H1 (cell line): ENCODE results near the gene DAZAP1. TPM values are rescaled to one million over a fixed set of nuclear protein-coding genes. Genes with fewer than 3 reads are reported as not detected.

Source experiments
- HDAC2 ChIP-seq, 2 experiments: fragments of 300-600 bp in 1 of 2; sonication (generic) in 1 of 2; IDR thresholded peaks; 2 replicates each; pipeline ENCODE4 v1.6.1; 2011 to 2012; ENCODE audit warnings: low read depth in 2 of 2, low read length in 2 of 2, mild to moderate bottlenecking in 2 of 2, moderate library complexity in 2 of 2, borderline replicate concordance in 1 of 2, inconsistent platforms in 1 of 2
- polyA plus RNA-seq, 7 experiments: library from polyadenylated mRNA; depleted of rRNA in 3 of 7; stranded (reverse) in 5 of 7; unstranded in 2 of 7; fragments of >200 nt in 5 of 7; fragments of 200-250 nt in 2 of 7; gene quantifications; 1 replicate in 5 of 7; 2 replicates in 1 of 7; 4 replicates in 1 of 7; pipeline versions ENCODE4 v1.2.1 to v1.2.3, GENCODE V29; 2011 to 2013; ENCODE audit warnings: missing spikeins in 2 of 7, mixed read lengths in 2 of 7
- total RNA-seq: library from RNA; stranded (reverse); fragmentation: NEBNext Ultra II Directional; extraction: Animal tissue kit (Norgen Biotek cat#: 25700); gene quantifications from 2 replicates; pipeline ENCODE4 v1.2.1, GENCODE V29; 2021

DAZAP1 gene
- total and polyA plus RNA-seq, 2 of the 8 experiments (the other 6 are each of a cell fraction or from before 2014, with no cell fraction given) = 79.6 to 341 TPM

DNA sequence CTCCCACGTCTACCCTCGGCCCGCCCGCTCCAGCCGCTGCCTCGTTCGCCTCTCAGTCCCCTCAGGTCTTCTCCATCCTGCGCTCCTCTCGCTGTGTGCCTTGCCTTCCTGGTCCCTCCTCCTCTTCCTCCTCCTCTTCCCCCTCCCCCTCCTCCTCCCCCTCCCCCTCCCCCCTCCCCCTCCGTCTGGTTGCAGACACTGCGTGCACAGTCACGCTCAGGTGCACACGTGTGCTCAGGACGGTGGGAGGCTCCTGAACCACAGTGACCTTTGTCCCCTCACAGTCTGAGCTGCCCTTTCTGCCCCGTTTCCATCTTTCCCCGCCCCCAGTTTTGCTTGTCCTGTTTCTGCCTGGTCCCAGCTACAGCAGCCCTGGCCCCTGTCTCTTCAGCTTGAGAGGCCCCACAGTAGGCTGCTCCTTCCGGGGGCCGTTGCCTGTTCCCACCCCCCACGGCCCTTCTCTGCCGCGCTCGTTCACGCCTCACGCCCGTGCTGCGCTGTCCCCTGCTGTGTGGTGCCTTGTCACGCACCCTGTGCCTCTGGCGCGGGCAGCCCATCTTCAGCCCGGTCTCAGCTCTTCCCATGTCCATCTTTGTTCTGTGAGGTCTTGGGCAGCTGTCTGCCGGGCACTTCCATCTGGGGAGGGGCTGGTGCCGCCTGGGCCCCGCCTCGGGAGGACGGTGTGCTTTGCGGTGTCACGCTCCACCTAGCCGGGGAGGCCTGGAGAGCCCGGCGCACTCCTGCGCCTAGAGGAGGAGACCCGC lies 17.0 kb downstream of the DAZAP1 start (continued):
- TF ChIP-seq HDAC2 (IDR thresholded peaks at IDR 0.05; ENCODE audit: borderline replicate concordance in 1 of 2, low read depth in 2 of 2, low read length in 2 of 2) = no peak
